ENCODE results near the gene MXD1. TPM values are rescaled to one million over a fixed set of nuclear protein-coding genes. Genes with fewer than 3 reads are reported as not detected.

Gene MXD1
- total RNA-seq, 1 experiment from 2014 or later, result 3.7 TPM

GRCh38 chr2:69962986-69963730 lies 48.2 kb downstream of the MXD1 start:
- Mint-ChIP-seq H3K27ac (no peak overlapping the region), H3K4me1 (peaks cover 15 to 17% of the 10 kb centered on the region in 2 experiments), H3K27me3 (ENCODE audit: low read depth) (peaks cover 4% of the 10 kb centered on the region), H3K36me3 (ENCODE audit: insufficient read depth in 1 of 3, low read depth in 3 of 3) (no peaks in the 10 kb centered on the region), H3K4me3 (no peak overlapping the region), H3K9me3 (no peaks in the 10 kb centered on the region)
- Histone ChIP-seq H4K8ac (replicated peaks; ENCODE audit: insufficient read length, low read depth, low read length) (no peak overlapping the region), H3K9ac (ENCODE audit: extremely low read depth, insufficient read length, low read length) (no peak overlapping the region), H3K27me3 (ENCODE audit: insufficient read depth, low read length) (no peaks in the 10 kb centered on the region), H3K4me2 (ENCODE audit: insufficient read depth, insufficient read length, low read length) (no peak overlapping the region), H3K4ac (ENCODE audit: low read depth, low read length) (no peak overlapping the region), H2AFZ (ENCODE audit: low read length) (no peak overlapping the region), H2BK20ac (ENCODE audit: low read depth, low read length, poor library complexity, severe bottlenecking) (no peak overlapping the region), H3K23me2 (ENCODE audit: insufficient read length, low read depth, low read length, poor library complexity, severe bottlenecking) (no peaks in the 10 kb centered on the region), H2BK12ac (ENCODE audit: insufficient read length, low read depth, low read length) (no peak overlapping the region), H3K27ac (ENCODE audit: insufficient read length, low read depth, low read length) (no peak overlapping the region), H2BK5ac (ENCODE audit: insufficient read length, low read length) (no peak overlapping the region), H3K18ac (ENCODE audit: insufficient read length, low read depth, low read length) (no peak overlapping the region), H3K79me1 (ENCODE audit: insufficient read depth, low read depth, low read length, poor library complexity, severe bottlenecking) (no peaks in the 10 kb centered on the region), H3K9me3 (ENCODE audit: control insufficient read depth, low read depth, low read length) (no peaks in the 10 kb centered on the region), H2BK120ac (ENCODE audit: low read depth, low read length, poor library complexity, severe bottlenecking) (no peak overlapping the region), H3K23ac (ENCODE audit: insufficient read length, low read depth, low read length) (no peak overlapping the region), H4K91ac (ENCODE audit: insufficient read length, low read depth, low read length) (no peak overlapping the region), H2BK15ac (ENCODE audit: low read depth, low read length) (no peak overlapping the region), H3K79me2 (ENCODE audit: insufficient read depth, low read length) (no peaks in the 10 kb centered on the region), H4K5ac (ENCODE audit: insufficient read length, low read depth, low read length) (no peak overlapping the region), H3T11ph (ENCODE audit: low read length) (no peak overlapping the region), H2AK5ac (ENCODE audit: insufficient read length, low read length) (no peak overlapping the region), H3K4me1 (ENCODE audit: insufficient read depth, low read length) (no peaks in the 10 kb centered on the region; the same call in 1 of the 2 replicates), H3K14ac (ENCODE audit: insufficient read depth, low read length) (no peak overlapping the region; the same call in 1 of the 2 replicates), H3K56ac (ENCODE audit: insufficient read length, low read depth, low read length) (no peak overlapping the region), H4K20me1 (ENCODE audit: control insufficient read depth, insufficient read depth, insufficient read length) (no peaks in the 10 kb centered on the region)
- WGBS (ENCODE audit: extremely low coverage, insufficient read length, low lambda C conversion rate), result no CpG with 5 or more reads among the region's 8 CpGs
- peak; percentile 18 for DNase-seq
- TF ChIP-seq CTCF (conservative IDR thresholded peaks at IDR 0.05), result no peak

All from H9 (cell line).